GM19238 (cell line): ENCODE data around the gene SPATA24.
"Not testable (repeated sequence)": the region's sequence is repeated elsewhere in the genome, so short reads cannot be mapped to it uniquely, and the experiment has no call there.

ENCODE experiments used
- DNase-seq: peaks from one replicate; pipeline ENCODE4 v3.0.0; 2011; ENCODE audit warnings: low spot score; ENCODE audit not compliant: insufficient read length

The SPATA24 gene, protein sequence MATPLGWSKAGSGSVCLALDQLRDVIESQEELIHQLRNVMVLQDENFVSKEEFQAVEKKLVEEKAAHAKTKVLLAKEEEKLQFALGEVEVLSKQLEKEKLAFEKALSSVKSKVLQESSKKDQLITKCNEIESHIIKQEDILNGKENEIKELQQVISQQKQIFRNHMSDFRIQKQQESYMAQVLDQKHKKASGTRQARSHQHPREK

DNA sequence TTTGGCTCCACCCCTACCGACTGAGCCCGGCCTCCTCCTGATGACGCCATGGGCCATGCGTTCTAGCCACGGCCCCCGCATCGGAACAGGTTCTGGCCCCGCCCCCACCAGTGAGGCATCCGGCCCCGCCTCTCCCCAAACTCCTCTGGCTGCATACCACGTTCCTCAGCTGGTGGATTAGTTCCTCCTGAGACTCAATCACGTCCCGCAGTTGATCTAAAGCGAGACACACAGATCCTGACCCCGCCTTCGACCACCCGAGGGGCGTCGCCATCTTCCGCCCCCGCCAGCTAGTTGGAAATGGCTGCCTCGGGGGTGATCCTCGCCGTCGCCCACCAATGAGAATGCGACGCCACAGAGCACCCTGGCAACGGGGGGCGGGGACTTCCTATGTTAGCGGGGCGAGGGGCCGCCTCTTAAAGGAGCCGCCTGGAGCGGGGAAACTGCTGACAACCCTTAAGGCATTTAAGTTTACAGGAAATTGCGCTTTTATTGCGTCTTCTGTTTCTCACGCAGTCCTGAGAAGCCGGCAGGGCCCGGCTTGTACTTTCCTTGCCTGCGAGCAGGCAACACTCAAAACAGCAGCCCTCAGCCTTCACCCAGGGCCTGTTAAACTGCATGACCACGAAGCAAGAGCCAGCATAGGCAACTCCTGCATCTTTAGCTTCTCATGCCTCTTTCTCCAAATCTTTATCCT lies at the start of gene SPATA24:
Gene SPATA24, minus strand, starts transcription at position 303 of the 697 bp plus-strand sequence. Its CDS starts 29 bp downstream, at position 274.
- DNase-seq, result peak; percentile 91

DNA sequence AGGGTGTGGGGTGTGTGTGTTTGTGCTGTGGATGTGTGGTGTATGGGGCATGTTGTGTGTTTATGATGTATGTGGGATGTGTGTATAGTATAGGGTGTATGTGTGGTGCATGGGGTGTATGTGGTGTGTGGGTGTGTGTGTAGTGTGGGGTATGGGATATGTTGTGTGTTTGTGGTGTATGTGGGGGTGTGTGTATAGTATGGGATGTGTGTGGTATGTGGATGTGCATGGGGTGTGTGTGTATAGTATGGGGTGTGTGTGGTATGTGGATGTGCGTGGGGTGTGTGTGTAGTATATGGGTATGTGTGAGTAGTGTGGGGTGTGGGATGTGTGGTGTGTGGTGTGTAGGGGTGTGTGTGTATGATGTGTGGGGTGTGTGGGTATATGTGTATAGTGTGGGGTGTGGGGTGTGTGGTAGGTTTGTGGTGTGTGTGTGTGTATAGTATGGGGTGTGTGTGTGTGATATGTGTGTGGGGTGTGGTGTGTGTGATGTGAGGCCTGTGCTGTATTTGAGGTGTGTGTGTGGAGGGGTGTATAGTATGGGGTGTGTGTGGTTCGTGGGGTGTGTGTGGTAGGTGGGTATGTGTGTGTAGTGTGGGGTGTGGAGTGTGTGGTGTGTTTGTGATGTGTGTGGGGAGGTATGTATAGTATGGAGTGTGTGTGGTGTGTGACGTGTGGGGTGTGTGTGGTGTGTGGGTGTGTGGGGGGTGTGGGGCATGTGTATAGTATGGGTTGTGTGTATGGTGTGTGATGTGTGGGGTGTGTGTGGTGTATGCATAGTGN lies 48.2 kb upstream of the SPATA24 start:
- DNase-seq, result no peak

DNA sequence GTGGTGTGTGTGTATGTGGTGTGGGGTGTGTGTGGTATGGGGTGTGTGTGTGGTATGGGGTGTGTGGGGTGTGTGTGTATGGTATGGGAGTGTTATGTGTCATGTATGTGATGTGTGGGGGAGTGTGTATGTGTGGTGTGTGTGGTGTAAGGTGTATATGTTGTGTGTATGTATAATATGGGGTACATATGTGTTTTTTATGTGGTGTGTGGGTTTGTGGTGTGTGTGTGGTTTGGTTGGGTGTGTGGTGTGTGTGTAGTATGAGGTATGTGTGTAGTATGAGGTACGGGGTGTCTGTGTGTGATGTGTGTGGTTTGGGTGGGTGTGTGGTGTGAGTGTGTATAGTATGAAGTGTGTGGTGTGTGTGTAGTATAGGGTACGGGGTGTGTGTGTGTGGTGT lies 47.3 kb upstream of the SPATA24 start:
- no peak for DNase-seq

DNA sequence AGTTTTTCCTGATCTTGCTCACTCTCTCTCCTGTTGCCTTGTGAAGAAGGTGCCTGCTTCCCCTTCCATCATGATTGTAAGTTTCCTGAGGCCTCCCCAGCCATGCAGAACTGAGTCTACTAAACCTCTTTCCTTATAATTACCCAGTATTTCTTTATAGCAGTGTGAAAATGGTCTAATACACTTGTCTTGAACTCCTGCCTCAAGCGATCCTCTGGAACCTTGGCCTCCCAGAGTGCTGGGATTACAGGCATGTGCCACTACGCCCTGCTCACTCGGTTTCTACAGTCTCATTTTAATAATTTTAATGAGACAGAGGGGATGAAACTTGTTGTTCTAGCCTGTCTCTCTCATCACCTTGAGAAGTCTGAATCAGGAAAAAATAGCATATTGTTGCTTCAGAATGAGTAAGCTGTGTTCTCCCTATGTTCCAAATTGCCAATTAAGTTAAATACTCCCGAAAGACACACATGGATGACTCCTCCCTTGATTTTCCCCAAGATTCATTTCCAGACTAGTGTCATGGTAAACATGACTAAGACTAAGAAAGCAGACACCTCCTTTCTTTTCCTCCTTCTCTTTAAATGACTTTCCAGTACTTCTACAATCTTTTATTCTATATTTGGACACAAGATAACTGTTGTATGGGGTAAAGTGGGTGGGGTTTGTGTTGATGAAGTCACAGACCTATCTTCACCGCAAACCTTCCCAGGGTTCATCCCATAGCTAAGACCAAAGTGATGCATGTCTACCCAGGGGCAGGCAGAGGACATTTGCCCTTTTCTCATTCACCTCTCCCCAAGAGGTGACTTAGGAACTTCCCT lies 43.3 kb upstream of the SPATA24 start:
- DNase-seq, result no peak

DNA sequence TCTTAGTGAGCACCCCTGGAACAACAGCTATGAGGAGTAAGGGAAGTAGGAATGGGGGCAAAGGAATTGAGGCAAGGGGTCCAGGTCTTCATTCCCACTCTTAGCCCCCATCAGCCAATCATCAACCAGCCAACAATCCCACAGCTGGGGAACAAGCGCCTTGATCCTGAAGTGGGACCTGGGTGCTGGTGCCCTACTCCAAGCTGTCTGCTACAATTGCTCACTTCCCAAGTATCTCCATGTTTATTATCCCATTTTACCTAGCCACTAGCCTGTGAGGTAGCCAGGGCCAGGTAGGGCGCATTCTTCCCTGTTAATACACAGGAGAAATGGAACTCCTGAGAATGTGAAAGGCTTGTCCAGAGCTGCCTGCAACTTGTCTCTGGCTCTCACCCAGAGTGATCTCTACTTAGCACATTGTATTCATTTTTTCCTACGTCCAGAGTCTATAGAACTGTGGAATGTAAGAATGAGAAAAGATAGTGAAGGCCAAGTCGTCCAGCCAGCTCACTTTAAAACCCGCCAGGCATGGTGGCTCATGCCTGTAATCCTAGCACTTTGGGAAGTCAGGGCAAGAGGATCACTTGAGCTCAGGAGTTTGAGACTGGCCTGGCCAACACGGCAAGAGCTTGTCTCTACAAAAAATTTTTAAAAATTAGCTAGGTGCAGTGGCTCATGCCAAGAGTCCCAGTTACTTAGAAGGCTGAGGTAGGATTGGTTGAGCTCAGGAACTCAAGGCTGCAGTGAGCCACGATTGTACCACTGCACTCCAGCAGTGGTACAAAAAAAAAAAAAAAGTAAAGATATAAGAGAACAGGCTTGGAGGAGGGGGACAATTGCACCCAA lies 41.7 kb upstream of the SPATA24 start:
- no peak for DNase-seq

DNA sequence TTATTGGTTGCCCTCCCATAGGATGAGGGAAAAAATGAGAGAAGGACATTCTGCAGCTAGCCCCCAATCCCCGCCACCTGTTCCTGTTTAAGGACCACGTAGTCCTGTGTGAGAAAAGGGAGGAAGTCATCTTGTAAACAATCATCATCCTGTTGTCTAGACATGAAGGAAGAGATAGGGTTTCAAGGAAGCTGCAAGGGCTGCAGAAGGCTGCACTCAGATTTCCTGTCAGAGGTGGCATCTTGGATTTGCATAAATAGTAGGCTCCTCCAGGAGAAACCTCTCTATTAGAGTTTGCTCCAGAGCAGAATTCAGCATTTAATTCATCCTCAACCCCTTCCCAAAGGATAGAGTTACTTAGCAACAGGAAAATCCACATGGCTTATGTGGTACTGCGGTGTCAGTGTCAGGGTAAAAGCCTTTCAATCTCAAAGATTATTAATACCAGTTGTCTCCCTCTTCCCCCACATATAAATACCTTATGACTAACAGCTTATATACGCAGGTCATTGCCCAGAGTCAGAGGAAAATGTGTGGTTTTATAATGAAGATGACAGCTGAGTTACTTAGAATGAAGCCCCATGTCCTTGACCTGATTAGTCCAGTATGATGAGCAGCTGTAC lies 40.1 kb upstream of the SPATA24 start:
- no peak for DNase-seq

DNA sequence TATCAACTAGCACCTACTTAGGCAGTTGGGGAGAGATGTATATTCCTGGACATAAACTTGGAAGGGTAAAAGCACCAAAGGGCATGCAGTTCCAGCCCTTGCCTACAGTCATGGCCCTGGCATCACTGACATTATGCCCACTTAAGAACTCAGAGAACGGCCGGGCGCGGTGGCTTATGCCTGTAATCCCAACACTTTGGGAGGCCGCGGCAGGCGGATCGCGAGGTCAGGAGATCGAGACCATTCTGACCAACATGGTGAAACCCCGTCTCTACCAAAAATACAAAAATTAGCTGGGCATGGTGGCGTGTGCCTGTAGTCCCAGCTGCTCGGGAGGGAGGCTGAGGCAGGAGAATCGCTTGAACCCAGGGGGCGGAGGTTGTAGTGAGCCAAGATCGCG lies 36.5 kb upstream of the SPATA24 start:
- not testable (repeated sequence) for DNase-seq

DNA sequence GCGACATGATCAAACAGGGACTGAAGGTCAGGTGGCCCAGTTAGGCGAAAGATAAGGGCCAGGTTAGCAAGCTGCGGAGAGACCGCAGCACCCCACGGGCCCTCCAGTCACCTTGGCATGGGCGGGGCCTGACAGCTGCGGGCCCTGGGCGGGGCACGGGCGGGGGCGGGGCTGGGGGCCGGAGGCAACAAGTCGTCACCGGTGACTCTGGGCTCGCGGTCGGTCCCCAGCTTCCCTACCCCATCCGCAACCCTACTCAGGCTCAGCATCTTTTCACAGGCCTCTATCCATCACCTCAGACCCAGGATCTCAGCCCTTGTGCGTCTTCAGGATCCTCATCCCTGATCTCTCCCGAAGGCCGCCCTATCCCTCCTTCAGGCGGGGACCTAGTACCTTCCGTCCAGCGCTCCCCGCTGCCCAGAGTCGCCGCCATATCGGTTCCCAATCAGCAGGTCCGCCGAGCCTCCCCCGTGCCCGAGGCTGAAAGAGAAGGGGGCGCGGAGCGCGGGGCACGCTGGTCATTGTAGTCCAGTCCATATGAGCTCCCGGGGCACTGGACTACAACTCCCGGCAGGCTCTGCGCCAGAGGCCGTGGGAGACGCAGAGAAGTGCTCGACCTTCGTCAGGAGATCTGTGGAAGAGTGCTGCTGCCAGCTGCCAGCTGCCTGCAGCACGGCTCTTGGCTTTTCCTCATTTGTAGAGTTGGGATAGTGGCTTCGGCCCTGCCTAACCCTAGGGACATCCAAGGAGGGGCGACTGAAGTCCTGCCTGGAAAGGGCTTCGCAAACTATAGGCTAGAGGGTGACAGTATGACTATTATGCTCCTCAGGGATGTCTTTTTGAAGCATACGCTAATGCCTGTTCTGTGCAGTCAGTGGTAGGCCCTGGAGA lies 35.4 kb upstream of the SPATA24 start, which contains the start of gene DNAJC18:
Gene DNAJC18, minus strand, starts transcription at position 513 of the 891 bp plus-strand sequence. Its CDS starts 80 bp downstream, at position 433.
- peak; percentile 84 for DNase-seq

DNA sequence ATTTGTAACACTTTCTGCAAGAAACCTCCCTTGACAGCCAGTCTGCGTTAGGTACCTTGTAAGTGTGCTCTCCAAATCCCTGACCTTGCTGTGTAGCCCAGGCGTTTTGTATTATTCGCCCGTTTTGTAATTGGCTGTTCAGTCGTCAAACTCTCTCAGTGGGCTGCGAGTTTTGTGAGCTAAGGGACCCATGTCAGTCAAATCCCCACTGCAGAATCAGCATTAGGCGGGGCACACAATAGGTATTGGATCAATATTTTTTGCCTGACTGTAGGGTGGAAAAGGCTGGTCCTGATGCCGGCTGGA lies 34.8 kb upstream of the SPATA24 start:
- no peak for DNase-seq

DNA sequence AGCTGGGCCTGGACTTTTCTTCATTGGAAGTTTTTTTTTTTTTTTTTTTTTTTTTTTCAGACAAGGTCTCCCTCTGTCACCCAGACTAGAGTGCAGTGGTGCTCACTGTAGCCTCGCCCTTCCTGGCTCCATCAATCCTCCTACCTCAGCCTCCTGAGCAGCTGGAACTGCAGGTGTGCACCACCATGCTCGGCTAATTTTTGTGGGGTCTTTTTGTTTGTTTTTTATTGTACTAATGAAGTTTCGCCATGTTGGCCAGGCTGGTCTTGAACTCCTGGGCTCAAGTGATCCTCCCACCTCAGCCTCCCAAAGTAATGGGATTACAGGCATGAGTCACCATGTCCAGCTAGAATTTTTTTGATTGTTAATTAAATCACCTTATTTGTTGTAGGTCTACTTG lies 31.8 kb upstream of the SPATA24 start:
- no peak for DNase-seq

DNA sequence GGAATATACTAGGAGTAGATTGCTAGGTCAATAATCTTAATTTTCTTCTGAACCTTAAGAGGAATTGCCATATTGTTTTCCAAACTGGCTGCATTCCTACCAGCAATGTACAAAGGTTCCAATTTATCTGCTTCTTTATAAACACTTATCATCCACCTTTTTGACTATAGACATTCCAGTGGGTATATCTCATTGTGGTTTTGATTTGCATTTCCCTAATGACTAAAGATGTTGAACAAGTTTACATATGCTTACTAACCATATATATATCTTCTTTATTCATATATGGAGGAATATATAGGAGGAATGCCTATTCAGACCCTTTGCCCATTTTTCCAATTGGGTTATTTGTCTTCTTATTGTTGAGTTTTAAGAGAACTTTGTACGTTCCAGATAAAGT lies 27.8 kb upstream of the SPATA24 start:
- DNase-seq, result no peak

DNA sequence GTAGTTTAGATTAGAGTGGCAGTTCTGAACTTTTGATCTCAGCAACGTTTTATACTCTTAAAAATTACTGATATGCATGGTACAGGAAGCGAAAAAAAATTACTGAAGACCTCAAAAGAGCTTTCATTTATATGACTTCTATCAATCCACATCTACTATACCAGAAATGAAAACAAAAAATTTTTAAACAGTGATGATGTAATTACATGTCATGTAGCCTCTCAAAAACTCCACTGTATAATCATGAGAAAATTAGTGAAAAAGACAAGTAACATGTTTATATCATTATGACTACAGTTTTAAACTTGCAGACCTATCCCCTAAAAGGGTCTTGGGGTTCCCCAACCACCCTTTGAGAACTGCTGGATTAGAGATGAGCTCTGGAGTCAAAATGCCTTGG lies 26.1 kb upstream of the SPATA24 start:
- DNase-seq, result no peak

DNA sequence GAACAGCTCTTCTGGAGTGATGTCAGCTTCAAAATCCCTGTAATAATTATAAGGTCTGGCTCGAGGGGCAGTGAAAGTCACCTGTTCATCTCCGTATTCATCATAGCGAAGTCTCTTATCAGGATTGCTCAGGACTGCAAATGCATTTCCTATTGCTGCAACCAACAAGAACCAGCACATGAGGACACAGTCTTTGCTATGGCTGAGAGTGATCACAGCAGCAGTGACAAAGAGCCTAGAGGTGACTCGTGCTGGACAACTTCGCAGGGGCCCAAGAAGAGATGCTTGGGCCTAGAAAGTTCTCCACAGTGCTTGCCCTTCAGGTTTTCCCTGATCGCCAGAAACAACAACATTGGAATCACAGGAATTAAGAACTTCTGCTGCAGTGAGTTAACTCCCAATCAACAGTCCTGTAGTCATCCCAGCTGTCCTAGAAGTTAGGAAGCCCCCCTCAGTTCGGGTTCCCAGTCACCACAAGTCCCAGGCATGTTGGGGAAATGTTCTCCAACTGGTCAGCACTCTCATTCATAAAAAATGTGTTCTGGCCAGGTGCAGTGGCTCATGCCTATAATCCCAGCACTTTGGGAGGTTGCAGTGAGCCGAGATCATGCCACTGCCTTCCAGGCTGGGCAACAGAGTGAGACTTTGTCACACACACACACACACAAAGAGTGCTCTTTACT lies 22.5 kb upstream of the SPATA24 start:
- no peak for DNase-seq

DNA sequence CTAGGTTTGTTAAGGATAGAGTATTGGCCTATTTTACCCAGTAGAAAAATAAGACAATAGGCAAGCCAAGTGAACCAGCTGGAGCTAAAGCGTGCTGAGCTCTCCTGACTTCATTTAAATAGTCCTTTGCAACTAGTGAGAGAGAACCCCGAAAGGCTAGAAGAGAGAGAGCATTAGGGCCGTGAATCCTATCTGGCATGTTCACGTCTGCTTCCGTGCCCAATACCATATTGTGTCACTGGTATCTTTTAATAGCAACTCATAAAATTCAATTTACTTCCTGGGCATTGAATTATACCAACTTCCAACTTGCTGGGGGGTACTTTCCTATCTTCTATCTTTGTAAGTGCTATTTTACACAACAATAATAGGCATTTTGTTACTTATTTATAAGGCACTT lies 21.6 kb upstream of the SPATA24 start:
- DNase-seq, result no peak

DNA sequence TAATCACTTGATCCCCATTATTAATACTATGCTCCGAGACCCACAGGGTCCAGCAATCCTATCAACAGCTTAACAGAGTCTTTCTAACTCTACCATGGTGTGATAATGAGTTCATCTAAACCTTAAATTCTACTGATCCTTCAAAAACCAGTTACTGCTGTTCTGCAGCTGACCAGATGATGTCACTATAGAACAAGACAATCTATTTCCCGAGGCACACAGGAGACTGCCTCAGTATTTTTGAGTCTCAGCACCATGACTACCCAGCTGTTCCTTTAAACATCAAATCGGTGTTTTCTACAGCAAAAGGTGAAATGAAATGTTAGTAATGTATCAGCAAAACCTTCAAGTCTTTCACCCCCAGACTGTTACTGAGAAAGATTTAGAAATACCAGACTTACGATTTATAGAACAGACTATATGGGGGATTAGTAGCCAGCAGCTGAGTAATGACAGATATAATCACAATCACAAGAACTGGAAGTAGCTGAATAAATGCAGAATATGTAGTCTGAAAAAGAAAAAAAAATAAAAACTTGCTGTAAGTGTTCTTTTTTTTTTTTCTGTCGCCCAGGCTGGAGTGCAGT lies 18.5 kb upstream of the SPATA24 start:
- peak; percentile 63 for DNase-seq

DNA sequence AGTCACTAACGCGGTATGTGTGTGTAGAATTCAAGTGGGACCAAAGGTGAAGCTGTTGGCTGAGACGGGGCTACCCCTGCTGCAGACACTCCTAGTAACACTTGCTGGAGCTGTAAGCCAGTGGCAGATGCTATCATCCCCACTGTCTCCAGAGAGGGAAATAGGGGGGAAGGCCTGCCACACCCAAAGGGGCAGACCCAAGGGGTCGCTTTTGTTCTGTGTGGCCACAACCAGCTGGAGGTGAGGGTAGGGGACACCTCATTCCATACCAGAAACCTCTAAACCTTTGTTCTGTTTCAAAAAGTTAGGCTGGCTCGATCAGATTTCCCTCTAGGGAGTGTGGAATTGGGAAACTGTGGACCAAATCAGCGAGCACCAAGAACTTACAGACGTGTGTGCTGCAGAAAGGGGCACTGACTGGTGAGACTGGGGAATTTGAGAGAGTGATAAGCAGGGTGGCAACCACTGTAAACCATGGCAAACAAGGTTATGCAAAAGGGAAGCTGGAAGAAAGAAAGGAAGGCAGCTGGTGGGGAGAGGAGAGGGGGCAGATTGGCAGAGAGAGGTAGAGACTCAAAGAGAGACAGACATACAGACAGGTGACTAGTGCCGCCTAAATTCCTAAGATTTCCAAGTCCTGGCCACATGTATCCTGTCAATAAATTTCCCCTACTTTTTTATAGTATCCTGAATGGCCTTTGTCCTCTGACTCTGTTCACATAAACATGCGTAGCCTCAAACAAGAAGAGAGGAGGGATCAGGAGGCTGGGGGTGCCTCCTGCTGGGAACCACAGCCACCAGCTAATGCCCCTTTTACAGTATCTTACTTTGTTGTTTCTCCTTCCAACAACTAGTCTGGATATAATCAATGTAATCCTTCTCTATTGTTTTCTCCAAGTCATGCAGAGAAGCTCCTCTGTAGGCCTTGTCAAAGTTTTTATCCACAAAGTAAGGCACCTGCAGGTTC lies 15.6 kb upstream of the SPATA24 start:
- no peak for DNase-seq

DNA sequence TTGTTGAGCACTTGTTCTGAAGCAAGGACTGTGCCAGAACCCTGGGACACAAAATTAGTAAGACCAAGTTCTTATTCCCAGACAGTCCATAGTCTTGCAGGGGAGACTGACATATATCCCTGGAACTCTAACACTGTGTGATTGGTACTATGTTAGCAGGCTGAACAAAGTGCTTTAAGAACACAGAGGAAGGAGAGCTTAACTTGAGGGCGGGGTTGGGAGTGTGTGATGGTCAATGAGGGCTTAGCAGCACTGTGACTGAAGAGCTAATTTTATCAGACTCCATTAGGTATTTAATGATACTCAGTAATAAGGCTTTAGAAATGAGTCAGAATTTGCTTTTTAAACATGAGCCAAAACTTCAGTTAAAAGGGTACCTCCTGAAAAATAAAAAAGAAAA lies 14.9 kb upstream of the SPATA24 start:
- no peak for DNase-seq
